RWPE1 (cell line): Measurements from ENCODE around the gene RXFP2.

Experiments used
- CTCF ChIA-PET: fragments of 350-600 bp; sonication (Branson Sonifier 250); formaldehyde crosslinking; extraction: SDS; loops from one replicate; lab custom pipeline; 2021; lab: Yijun Ruan, JAX
- POLR2A ChIA-PET: fragments of 400-600 bp; formaldehyde crosslinking; extraction: SDS; loops from one replicate; lab custom pipeline; 2020; ENCODE audit warnings: antibody characterized with exemption; ENCODE audit not compliant: low non-redundant PET; lab: Yijun Ruan, JAX
- DNase-seq: peaks from one replicate; pipeline ENCODE4 v3.0.0; 2012; ENCODE audit warnings: low spot score
- H3K27ac ChIP-seq: fragments of 450-650 bp; 2 replicates; pipeline ENCODE4 v1.5.1; 2017
- TF ChIP-seq, protein P1 (sequence below): fragments of 450-650 bp; conservative IDR thresholded peaks from 2 replicates; pipeline ENCODE4 v1.5.1; 2017; ENCODE audit warnings: low read depth, mild to moderate bottlenecking

The RXFP2 gene

DNA sequence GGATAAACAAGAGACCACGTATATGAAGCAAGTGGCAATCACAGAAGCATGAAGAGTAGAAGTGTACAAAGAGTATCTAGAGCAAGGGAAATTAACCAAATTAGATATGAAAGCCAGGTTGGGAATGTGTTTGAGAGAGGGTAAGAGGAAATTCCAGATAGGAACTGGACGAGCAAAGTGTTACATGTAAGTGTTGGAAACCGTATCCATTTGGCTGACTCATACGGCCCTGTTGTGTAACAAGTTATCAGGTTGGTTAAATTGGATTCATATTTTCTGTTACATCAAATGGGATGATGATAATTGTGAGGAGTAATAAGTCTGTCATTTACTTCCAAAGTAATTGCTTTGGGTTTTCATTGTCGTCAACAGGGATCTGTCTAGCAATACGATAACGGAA is 46.7 kb downstream of the RXFP2 start:
- H3K27ac ChIP-seq, result no peak overlapping the region
- DNase-seq, result no peak
- POLR2A ChIA-PET, result no interaction called here
- CTCF ChIA-PET, result interaction anchor here (0.6 kb wide), 1 partner anchor 717 kb away, joined by 4 read pairs; no protein-coding TSS in a partner anchor
- TF ChIP-seq, protein P1, sequence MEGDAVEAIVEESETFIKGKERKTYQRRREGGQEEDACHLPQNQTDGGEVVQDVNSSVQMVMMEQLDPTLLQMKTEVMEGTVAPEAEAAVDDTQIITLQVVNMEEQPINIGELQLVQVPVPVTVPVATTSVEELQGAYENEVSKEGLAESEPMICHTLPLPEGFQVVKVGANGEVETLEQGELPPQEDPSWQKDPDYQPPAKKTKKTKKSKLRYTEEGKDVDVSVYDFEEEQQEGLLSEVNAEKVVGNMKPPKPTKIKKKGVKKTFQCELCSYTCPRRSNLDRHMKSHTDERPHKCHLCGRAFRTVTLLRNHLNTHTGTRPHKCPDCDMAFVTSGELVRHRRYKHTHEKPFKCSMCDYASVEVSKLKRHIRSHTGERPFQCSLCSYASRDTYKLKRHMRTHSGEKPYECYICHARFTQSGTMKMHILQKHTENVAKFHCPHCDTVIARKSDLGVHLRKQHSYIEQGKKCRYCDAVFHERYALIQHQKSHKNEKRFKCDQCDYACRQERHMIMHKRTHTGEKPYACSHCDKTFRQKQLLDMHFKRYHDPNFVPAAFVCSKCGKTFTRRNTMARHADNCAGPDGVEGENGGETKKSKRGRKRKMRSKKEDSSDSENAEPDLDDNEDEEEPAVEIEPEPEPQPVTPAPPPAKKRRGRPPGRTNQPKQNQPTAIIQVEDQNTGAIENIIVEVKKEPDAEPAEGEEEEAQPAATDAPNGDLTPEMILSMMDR, result no peak

DNA sequence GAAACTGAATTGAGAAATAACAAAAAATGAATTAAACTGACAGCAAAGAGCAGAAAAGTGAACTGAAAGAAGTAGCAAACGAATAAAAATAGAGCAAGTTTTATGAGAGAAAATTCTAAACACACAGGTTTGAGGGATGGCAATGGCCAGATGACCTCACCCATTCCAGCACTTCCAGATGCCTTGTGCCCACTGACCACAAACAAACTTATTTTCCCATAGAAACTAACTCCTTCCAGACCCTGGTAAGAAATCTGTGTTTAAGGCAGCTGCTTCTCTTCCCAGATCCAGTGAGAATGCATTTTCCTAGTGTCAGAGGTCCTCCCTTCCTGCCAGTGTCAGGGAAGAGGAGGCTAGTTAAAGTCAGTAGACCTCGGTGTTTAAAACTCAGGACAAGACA is 51.7 kb downstream of the RXFP2 start:
- no peak for DNase-seq
- no peak overlapping the region for H3K27ac ChIP-seq
- TF ChIP-seq, protein P1, result no peak
- CTCF ChIA-PET, result no interaction called here
- POLR2A ChIA-PET, result no interaction called here

DNA sequence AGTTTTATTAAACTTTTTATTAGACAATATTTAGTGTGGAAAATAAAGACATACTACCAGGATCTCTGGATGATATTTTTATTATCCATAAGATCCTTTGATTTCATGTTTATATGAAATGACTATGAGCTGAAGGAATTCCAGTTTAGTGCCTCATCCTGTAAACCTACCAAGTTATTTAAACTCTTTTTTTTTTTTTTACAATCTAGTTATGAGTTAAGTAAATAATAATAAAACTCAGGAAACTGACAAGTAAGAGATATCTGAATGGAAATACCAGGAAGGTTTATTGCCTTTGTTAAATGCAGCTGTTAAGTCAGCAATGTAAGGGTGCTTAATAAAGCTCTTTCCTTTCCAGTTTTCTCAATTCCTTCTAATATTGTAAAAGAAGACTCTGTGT is 53.9 kb downstream of the RXFP2 start:
- TF ChIP-seq, protein P1, result no peak
- POLR2A ChIA-PET, result no interaction called here
- H3K27ac ChIP-seq, result no peak overlapping the region
- CTCF ChIA-PET, result interaction anchor here (0.7 kb wide), 1 partner anchor 280 kb away, joined by 4 read pairs; no protein-coding TSS in a partner anchor
- DNase-seq, result no peak

DNA sequence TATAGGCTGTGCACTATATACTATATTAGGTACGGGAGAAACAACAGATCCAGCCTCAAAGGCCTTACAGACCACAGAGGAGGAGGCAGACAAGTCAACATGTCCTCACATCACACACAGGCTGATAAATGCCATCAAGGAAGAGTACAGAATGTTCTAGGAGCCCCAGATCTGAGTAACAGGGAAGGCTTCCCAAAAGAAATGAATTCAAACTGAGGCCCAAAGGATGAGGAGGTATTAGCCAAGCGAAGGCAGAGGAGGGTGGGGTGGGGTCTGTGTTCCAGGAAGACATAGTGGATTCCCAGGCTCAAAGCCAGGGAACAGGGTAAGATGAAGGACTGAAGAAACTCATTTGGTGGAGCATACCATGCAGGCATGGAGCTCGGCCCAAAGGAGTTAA is 55.1 kb downstream of the RXFP2 start:
- no peak for DNase-seq
- H3K27ac ChIP-seq, result no peak overlapping the region
- CTCF ChIA-PET, result no interaction called here
- TF ChIP-seq, protein P1, result no peak
- POLR2A ChIA-PET, result no interaction called here

DNA sequence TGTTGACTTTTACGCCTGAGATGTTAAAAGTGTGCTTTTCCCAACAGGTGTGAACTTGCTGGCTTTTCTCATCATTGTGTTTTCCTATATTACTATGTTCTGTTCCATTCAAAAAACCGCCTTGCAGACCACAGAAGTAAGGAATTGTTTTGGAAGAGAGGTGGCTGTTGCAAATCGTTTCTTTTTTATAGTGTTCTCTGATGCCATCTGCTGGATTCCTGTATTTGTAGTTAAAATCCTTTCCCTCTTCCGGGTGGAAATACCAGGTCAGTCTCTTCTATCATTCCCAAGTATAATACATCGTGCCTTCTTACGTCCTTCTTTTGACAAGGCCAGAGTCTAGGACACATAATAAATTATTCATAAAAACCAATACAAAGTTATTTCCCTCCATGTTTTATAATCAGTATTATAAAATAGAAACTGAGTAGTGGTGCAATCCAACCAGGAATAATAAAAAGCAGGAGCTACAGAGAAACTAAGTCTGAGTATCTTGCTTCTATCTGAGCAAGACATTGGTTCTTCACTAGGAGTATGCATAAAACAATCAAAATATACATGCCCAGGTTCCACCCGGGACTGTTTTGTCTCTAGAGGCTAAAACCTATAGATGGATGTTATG is 57.9 kb downstream of the RXFP2 start:
- POLR2A ChIA-PET, result no interaction called here
- TF ChIP-seq, protein P1, result peak; percentile 46
- H3K27ac ChIP-seq, result no peak overlapping the region
- CTCF ChIA-PET, result no interaction called here
- DNase-seq, result peak; percentile 36

DNA sequence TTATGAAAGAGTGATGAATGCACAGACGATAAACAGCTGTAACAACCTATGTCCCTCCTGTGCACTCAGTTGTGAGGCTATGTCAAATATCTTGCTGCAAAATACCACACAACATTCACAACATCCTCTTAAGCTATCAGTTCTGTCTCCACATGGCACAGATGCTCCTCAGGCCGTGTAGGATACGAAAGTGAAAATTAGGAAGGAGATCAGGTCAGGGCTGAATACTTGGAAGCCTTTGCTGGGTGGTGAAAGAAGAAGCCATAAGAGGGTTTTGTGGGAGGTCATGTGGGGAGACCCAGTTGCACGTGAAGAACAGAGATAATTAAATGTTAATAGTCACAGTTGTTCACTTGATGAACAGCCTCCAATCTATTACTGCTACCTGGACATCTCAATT is 58.9 kb downstream of the RXFP2 start:
- DNase-seq, result no peak
- POLR2A ChIA-PET, result no interaction called here
- no peak overlapping the region for H3K27ac ChIP-seq
- CTCF ChIA-PET, result no interaction called here
- TF ChIP-seq, protein P1, result no peak
